Upper lobe of left lung (tissue), 4 donors: ENCODE results near the gene KCNH3.

Experiments used
- EP300 ChIP-seq, 4 donors: sonication (generic); formaldehyde crosslinking; IDR thresholded peaks; one replicate each; pipeline ENCODE4 v1.5.1; 2017; ENCODE audit warnings: antibody characterized with exemption in 4 of 4, control low read depth in 2 of 4
- POLR2A ChIP-seq, 4 donors: fragments of 450-650 bp; IDR thresholded peaks; one replicate each; pipeline ENCODE4 v1.5.1; 2016 to 2017; ENCODE audit warnings: antibody characterized with exemption in 4 of 4, mild to moderate bottlenecking in 2 of 4
- POLR2AphosphoS5 ChIP-seq, 2 donors: sonication (generic); formaldehyde crosslinking; IDR thresholded peaks; one replicate each; pipeline ENCODE4 v1.5.1; 2017; ENCODE audit warnings: antibody characterized with exemption in 2 of 2
- TF ChIP-seq, protein P1 (sequence below), 6 experiments: fragments of 450-650 bp in 4 of 6; fragments of 200-600 bp in 2 of 6; sonication (generic) in 2 of 6; IDR thresholded peaks; one replicate each; pipeline ENCODE4 v1.5.1; 2016 to 2019; ENCODE audit warnings: antibody characterized with exemption in 6 of 6

DNA sequence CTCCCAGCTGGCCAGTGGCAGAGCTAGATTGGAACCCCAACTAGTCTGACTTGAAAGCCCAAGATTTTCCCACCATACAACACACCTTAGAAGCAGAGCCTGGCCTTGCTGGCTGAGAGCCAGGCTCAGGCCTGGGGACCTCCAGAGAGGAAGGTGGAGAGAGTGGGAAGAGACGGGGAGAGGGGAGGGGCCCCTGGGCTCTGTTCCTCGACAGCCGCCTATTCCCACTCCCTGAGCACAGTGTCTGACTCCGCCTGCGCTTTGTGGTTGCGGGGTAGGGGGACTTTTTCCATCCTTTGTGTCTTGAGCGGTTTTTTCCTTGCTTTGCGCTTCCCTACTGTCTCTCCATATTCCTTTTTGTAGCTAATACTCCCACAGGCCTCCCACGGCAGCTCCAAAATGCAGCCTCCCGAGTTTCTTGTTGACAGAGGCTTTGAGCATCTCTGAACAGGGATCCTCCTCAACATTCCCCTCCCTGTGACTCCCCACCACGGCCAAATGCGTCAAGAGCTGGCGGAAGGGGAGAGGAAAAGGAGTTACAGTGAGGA lies 4.0 kb upstream of the KCNH3 start:
- TF ChIP-seq, protein P1, sequence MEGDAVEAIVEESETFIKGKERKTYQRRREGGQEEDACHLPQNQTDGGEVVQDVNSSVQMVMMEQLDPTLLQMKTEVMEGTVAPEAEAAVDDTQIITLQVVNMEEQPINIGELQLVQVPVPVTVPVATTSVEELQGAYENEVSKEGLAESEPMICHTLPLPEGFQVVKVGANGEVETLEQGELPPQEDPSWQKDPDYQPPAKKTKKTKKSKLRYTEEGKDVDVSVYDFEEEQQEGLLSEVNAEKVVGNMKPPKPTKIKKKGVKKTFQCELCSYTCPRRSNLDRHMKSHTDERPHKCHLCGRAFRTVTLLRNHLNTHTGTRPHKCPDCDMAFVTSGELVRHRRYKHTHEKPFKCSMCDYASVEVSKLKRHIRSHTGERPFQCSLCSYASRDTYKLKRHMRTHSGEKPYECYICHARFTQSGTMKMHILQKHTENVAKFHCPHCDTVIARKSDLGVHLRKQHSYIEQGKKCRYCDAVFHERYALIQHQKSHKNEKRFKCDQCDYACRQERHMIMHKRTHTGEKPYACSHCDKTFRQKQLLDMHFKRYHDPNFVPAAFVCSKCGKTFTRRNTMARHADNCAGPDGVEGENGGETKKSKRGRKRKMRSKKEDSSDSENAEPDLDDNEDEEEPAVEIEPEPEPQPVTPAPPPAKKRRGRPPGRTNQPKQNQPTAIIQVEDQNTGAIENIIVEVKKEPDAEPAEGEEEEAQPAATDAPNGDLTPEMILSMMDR (IDR thresholded peaks at IDR 0.05) = no peak
- TF ChIP-seq EP300 (IDR thresholded peaks at IDR 0.05) = no peak
- no peak for TF ChIP-seq POLR2A (IDR thresholded peaks at IDR 0.05)
- TF ChIP-seq POLR2AphosphoS5 (IDR thresholded peaks at IDR 0.05) = no peak
